GM12801 (cell line): Measurements from ENCODE around the gene TUBE1.

Source experiments
- CTCF ChIP-seq: IDR thresholded peaks from one replicate; pipeline ENCODE4 v1.5.1; 2011; ENCODE audit warnings: control low read depth; ENCODE audit not compliant: insufficient read length; ENCODE audit errors: extremely low read depth

Gene TUBE1

GRCh38 chr6:112061605-112062004 lies 25.7 kb downstream of the TUBE1 start:
- no peak for TF ChIP-seq CTCF

GRCh38 chr6:112058243-112059032 lies 28.8 kb downstream of the TUBE1 start:
- no peak for TF ChIP-seq CTCF

GRCh38 chr6:112054555-112055190 lies 32.6 kb downstream of the TUBE1 start:
- no peak for TF ChIP-seq CTCF

- TF ChIP-seq CTCF: no peak
Observed at GRCh38 chr6:112054001-112054400, 33.3 kb downstream of the TUBE1 start, which contains the start of gene CCN6. Gene CCN6 (plus strand): TSS chr6:112054104. CDS start chr6:112054358, 254 bp downstream.

- TF ChIP-seq CTCF: no peak
Observed at GRCh38 chr6:112050429-112050828, 36.9 kb downstream of the TUBE1 start.

- TF ChIP-seq CTCF: no peak
Observed at GRCh38 chr6:112049996-112050395, 37.3 kb downstream of the TUBE1 start.

- no peak for TF ChIP-seq CTCF
Observed at GRCh38 chr6:112049026-112049799, 38.1 kb downstream of the TUBE1 start.
